GM18519 (cell line): ENCODE measurements around the gene ZSWIM3.
"Not testable (repeated sequence)": the region's sequence is repeated elsewhere in the genome, so short reads cannot be mapped to it uniquely, and the experiment has no call there.

ENCODE experiments used
- ATAC-seq: cut with Tn5 transposase; IDR thresholded peaks from one replicate; pipeline ENCODE4 v1.9.1; 2021; ENCODE audit warnings: mild to moderate bottlenecking, moderate library complexity; ENCODE audit not compliant: unreplicated experiment, low FRiP score

ZSWIM3 gene

DNA sequence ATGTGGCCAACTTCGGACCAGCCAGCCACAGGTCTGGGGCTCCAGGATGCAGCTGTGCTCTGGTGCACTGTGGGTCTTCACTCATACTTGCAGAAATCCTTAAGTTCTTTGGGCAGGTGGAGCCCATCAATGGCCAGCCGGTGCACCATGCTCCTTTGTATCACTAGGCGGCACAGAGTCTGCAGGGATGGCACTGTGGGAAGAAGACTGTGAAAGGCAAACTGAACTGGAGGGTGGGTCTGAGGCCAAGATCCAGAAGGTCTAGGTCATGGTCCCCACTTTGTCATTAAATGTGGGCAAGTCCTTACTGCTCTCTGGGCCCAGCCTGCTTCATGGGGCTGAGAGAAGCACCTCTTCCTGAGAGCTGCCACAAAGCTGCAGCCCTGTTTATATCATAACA is 31.3 kb downstream of the ZSWIM3 start:
- no peak for ATAC-seq

GRCh38 chr20:45890077-45890984 is 32.9 kb downstream of the ZSWIM3 start:
- ATAC-seq, result no peak

- ATAC-seq, result no peak
Measured at GRCh38 chr20:45890985-45891983, 33.9 kb downstream of the ZSWIM3 start, which contains the start of the genes CTSA and NEURL2. CTSA (plus strand) TSS chr20:45891335; CDS start chr20:45891569, 234 bp downstream. NEURL2 (minus strand) TSS chr20:45891208; CDS start chr20:45890991, 217 bp downstream.

- ATAC-seq, result no peak
Measured at GRCh38 chr20:45892049-45892825, 34.8 kb downstream of the ZSWIM3 start.

- ATAC-seq, result no peak
Measured at GRCh38 chr20:45892828-45893500, 35.5 kb downstream of the ZSWIM3 start.

- no peak for ATAC-seq
Measured at GRCh38 chr20:45893831-45894230, 36.4 kb downstream of the ZSWIM3 start.

DNA sequence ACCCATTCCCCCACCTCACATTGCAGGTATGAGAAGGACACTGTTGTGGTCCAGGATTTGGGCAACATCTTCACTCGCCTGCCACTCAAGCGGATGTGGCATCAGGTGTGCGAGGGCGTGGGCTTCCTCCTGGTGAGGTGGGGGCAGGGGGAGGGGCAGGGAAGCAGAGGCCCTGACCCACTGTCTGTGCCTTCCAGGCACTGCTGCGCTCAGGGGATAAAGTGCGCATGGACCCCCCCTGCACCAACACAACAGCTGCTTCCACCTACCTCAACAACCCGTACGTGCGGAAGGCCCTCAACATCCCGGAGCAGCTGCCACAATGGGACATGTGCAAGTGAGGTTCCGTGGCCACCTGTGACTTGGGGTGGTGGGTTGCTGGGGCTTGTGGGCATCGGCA is 37.4 kb downstream of the ZSWIM3 start:
- no peak for ATAC-seq

DNA sequence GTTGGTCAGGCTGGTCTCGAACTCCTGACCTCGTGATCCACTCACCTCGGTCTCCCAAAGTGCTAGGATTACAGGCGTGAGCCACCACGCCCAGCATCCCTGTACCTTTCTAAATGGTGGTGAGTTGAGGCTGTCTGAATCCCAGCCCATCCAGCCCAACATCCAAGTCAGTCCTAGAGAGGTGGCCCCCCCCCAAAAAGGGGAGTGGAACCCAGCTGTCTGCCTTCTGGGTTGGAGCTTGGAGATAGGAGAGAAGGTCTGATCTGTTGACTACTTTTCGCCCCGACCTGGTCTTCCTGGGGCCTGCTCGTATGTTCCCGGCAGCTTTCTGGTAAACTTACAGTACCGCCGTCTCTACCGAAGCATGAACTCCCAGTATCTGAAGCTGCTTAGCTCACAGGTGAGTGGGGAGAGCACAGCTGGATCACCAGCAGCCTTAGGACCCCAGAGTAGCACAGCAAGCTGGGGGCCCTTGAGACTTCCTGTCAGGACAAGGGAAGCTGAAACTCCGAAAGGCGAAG is 39.3 kb downstream of the ZSWIM3 start:
- ATAC-seq, result no peak

DNA sequence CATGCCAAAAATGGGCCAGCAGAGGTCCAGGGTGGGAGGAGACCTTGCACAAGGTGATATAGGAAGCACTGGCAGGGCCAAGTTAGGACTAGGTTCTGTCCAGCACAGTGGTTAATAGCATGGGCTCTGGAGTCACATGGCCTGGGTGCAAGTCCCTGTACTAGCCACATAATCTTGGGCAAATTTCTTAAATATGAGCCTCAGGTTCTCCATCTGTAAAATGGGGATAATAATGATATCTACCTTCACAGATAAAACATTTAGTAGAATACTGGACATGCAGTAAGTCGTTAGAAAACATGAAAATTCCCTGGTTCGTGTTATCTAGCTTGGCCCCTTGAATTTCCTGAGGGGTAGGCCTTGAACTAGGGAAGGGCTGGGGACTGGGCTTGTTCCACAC is 39.9 kb downstream of the ZSWIM3 start:
- no peak for ATAC-seq

DNA sequence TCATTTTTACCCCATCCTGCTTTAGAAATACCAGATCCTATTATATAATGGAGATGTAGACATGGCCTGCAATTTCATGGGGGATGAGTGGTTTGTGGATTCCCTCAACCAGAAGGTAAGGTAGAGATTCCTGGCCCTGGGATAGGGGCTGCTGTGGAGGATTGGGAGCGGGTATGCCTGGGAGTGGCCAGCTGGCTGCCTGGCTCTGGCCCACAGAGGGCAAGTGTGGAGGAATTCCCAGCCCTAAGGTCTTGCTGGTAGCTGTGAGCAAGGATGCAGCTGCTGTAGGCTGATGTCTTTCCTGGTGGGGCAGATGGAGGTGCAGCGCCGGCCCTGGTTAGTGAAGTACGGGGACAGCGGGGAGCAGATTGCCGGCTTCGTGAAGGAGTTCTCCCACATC is 40.3 kb downstream of the ZSWIM3 start:
- ATAC-seq, result no peak

- ATAC-seq, result no peak
Measured at GRCh38 chr20:45898285-45898684, 40.9 kb downstream of the ZSWIM3 start.

- ATAC-seq, result no peak
Measured at GRCh38 chr20:45899046-45899835, 41.8 kb downstream of the ZSWIM3 start.

- not testable (repeated sequence) for ATAC-seq
Measured at GRCh38 chr20:45901332-45901731, 43.9 kb downstream of the ZSWIM3 start.

DNA sequence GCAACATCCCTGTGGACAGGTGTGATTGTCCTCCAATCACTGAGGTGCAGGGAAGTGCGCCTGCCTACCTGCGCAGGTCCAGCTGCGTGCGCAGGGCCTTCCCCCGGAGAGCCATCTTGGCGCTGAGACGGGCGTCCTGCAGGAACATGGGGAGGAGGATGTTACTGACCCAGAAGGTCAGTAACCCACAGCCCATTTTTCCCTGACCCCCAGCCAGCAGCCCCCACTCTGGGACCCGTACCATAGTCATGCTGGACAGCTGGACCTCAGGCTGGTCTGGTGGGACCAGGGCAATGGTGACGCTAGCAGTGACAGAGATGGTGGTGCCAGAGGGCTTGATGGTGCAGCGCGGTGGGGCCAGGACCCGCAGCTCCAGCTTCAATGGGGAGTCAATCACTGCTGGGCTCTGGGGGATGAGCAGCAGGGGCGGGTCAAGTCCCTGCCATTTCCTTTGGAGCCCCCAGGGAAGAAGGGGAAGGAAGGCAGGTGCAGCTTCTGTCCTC is 44.8 kb downstream of the ZSWIM3 start:
- ATAC-seq, result no peak

DNA sequence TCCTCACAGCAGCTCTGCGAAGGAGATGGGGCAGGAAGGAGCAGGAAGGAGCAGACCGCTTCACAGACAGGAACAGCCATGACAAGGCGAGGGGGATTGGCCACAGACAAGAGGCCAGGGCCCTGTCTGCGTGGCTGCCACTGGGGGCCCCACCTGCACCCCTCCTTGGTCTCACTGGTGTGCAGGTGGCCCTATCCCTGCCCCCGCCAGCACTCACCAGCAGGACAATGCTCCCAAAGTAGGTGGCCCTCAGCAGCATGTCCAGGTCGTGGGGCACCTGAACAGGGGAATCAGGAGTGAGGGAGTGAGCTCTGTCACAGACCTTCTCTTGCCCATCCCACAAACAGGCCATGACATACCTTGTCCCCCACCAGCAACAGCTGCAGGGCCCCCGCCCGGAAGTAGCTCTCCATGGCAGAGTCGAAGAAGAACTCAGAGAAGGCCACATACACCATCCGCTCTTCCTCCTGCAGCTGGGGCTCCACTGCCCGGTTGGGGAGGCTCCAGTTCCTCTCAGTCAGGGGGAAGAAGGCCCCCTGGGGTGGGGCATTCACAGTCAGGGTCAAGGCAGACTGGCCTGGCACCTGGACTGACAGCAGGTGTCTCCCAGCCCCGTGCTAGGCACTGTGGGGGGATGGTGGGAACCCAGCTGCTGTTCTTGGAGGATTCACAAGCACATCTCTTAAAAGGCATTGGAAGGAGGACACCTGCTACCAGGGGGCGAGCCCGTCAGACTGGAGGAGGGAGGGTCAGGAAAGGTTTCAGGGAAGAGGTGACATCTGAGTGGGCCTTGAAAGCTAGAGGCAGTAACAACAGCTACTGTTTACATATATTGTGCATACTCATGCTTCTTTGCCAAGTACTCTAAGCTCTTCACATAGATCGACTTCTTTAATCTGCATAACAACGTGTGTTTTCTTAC is 47.4 kb downstream of the ZSWIM3 start:
- ATAC-seq, result no peak

GRCh38 chr20:45905505-45906079 is 48.2 kb downstream of the ZSWIM3 start:
- ATAC-seq, result no peak
